ENCODE measurements around the gene NPAS4.
"Not testable (repeated sequence)": the region's sequence is repeated elsewhere in the genome, so short reads cannot be mapped to it uniquely, and the experiment has no call there.

The NPAS4 gene

GRCh38 chr11:66457826-66458225, 37.0 kb downstream of the NPAS4 start:
- no peak for DNase-seq (ENCODE audit: low read depth)

DNA sequence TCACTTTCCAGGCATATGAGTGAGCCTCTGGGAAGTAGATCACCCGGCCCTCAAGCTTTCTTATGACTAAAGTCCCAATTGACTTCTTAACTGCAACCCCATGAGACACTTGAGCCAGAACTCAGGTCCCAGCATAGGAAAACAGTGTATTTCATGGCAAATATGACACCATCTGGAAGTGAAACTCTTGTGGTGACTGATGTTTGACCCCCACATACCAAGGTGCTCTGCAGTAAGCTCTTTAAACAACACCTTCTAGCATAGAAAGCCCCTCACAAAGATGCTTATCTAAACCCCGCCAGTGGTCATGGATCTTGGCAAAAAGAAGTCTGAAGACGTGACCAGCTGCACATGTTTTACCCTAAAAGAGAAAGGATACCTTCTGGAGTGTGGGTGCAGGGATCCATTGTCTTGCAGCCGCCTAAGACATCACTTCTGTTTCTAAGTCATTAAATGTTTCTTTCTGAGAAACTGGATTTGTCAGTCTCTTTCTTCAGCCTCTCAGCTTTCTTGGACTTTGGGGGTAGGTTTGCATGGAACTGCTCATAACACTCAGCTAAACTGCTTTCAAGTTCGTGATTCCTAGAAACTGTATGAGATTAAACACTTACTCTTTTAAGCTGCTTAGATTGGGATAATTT, 38.4 kb downstream of the NPAS4 start:
- no peak for DNase-seq (ENCODE audit: low read depth)

DNA sequence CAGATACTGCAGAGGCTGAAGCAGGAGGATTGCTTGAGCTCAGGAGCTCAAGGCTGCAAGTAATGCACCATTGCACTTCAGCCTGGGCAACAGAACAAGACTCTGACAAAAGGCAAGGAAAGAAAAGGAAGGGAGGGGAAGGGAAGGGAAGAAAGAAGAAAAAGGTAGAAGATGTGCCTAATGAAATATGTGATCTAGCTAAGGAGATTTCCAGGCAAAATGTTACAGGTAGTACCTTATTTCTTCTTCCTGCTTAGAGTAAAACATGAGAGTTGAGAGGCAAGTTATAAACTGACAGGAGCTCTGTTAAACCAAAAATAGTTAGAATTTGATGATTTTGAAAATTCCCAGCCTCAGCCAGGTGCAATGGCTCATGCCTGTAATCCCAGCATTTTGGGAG, 41.2 kb downstream of the NPAS4 start:
- no peak for DNase-seq (ENCODE audit: low read depth)

DNA sequence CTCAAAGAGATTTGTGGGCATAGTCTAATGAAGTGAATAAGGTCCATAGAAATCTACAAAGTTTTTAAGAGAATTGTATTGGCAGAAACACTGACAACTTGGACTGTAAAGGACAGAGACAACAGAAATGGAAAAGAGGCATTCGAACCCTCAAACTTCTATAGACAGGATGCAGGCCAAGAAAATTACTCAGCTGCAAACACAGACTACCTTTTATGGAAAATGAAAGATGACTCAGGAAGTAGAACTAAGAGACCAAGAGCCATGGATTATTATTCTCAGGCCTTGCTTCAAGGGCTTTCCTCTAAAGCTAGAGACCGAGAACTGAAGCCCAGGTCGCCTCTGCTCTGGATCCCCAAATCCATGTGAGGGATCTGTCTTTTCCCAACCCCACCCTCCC, 42.1 kb downstream of the NPAS4 start:
- no peak for DNase-seq (ENCODE audit: low read depth)

GRCh38 chr11:66464116-66464515, 43.3 kb downstream of the NPAS4 start:
- not testable (repeated sequence) for DNase-seq (ENCODE audit: low read depth)

GRCh38 chr11:66464916-66465315, 44.1 kb downstream of the NPAS4 start:
- DNase-seq (ENCODE audit: low read depth) = no peak

- DNase-seq (ENCODE audit: low read depth) = no peak
Observed at GRCh38 chr11:66465373-66466224, 44.8 kb downstream of the NPAS4 start.

DNA sequence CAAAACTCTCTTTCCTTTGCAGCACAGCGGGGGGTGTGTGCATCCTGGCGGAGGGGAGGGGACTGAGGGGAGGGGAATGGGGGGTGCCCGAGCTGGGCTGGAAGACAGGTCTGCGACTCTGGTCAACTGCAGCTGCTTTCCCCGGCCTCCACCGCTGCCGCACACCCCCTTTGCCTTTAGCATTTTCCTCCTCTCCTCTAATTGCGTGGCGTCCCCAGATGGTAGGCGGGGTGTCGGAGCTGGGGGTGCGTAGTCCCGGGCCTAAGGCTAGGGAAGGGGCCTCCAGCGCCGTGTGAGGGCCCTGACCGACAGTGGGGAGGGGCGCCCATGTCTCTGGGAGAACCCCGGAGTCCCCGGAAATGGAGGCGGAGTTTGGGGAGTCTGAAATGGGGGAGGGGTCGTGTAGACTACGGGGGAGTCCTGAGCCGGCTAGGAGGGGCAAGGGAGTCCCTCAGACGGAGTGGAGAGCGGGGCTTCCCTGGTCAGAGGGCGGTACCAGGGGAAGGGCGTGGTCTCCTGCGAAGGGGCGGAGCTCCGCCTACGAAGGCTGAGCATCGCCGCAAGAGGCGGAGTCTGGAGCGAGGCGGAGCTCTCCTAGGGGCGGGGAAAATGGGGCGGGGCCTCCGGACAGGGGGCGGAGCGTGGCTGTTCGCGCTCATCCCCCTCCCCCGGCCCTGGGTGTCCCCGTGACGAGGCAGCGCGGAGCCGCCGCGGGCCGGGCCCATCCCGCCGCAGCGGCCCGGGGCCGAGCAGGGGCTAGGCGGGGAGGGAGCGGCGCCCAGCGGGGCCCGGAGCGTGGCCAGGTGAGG, 45.6 kb downstream of the NPAS4 start, which contains the start of gene PELI3:
PELI3 (plus strand) TSS at position 681 of the 809 bp plus-strand sequence. CDS start 1,224 bp downstream, outside the sequence.
- DNase-seq (ENCODE audit: low read depth) = peak; percentile 70

- no peak for DNase-seq (ENCODE audit: low read depth)
Observed at GRCh38 chr11:66467034-66467659, 46.3 kb downstream of the NPAS4 start.

- no peak for DNase-seq (ENCODE audit: low read depth)
Observed at GRCh38 chr11:66467756-66468155, 46.9 kb downstream of the NPAS4 start.

DNA sequence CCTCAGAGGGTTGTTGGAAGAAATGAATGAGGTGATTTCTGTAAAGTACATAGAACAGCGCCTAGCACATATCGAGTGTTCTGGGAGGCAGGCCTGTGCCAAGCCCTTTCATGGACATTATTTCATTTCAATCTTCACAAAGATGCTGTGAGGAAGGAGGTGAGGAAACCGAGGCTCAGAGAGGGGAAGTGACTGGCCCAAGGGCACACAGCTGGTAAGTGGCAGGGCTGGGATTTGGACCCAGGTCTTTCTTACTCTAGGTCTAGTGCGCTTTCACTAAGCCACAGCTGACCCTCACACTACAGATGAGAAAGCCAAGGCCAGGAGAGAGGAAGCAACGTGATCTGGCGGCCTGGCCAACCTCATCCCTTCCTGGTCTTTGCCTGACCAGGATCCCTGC, 47.9 kb downstream of the NPAS4 start:
- DNase-seq (ENCODE audit: low read depth) = no peak

- DNase-seq (ENCODE audit: low read depth) = no peak
Observed at GRCh38 chr11:66469441-66469840, 48.6 kb downstream of the NPAS4 start.

GRCh38 chr11:66470015-66470414, 49.2 kb downstream of the NPAS4 start:
- no peak for DNase-seq (ENCODE audit: low read depth)

DNA sequence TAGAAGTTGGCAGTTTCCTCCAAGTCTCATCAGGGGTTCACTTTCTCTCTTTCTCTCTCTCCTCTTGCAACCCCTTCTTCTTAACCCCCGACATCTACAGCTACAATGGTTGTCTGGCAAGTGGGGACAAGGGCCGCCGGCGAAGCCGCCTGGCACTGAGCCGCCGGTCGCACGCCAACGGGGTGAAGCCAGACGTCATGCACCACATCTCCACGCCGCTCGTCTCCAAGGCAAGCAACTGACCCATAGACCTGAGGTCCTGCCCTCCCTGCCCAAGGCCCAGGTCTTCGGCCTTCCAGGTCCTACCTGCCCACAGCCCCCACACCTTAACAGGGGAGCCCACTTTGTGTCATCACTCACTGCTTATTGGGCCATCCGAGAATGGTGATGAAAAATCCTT, 50.3 kb downstream of the NPAS4 start:
- no peak for DNase-seq (ENCODE audit: low read depth)

DNA sequence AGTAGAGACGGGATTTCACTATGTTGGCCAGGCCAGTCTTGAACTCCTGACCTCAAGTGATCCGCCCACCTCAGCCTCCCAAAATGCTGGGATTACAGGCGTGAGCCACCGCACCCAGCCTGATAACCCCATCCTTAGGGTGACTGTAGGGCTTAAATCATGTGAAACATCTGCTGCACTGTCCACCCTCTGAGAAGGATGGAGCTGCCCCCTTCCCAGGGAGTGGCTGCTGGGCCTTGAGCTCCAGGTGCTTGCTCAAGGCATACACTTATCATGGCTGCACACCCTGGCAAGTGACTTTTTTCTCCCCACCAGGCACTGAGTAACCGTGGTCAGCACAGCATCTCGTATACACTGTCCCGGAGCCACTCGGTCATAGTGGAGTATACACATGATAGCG, 51.2 kb downstream of the NPAS4 start:
- DNase-seq (ENCODE audit: low read depth) = no peak

DNA sequence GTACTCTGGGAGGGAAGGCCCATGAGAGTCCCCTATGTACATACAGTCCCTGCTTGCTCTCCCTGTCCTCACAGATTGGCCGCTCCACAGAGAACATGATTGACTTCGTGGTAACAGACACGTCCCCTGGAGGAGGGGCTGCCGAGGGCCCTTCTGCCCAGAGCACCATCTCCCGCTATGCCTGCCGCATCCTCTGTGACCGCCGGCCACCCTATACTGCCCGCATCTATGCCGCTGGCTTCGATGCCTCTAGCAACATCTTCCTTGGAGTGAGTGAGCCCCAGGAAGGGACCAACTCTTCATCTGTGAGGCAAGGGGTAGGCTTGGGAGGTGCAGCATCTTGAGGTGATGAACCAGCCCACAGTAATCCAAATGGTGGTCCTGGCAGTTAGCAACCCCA, 52.3 kb downstream of the NPAS4 start:
- no peak for DNase-seq (ENCODE audit: low read depth)

DNA sequence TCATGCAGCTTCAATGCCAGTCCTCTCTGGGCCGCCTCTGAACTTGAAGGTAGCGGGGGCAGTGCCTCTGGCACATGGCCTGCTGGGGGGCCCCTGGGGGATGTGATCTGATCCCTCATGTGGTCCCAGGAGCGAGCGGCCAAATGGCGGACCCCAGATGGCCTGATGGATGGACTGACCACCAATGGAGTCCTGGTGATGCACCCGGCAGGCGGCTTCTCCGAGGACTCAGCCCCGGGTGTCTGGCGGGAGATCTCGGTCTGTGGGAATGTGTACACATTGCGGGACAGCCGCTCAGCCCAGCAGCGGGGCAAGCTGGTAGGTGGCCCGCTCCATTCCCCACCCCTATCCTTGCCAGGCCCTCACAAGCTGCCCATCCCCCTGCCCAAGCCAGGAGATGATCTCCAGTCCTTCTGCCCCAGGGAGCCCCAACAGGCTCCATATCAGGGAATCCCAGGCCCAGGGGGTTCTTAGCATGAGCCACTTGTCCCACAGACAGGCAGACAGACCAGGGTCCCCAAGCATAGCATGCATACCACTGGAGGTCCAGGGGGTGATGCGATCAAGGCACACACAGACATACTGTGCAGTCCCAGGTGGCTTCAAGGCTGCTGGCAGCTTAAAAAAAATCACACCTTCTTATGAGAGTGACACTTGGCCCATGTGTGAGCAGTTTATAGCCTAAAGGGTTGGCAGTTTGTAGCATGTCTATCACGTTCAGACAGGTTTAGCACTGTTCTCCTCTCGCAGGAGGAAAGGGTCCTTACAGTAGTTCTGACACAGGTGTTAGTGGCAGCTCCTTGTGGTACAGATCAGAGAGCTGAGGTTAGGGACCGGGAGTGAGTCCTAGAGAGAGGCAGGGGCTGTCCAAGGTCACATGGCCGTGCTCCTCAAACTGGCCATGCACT, 53.0 kb downstream of the NPAS4 start:
- DNase-seq (ENCODE audit: low read depth) = no peak

GRCh38 chr11:66475349-66476172, 54.7 kb downstream of the NPAS4 start:
- DNase-seq (ENCODE audit: low read depth) = no peak

All from HS-27A (cell line).